IPS DF 4.7 (cell line): ENCODE results near the gene CBLL1.

Experiments used
- DNase-seq: peaks from one replicate; pipeline ENCODE4 v3.0.0-alpha.2; 2013; ENCODE audit warnings: low spot score; ENCODE audit errors: extremely low read depth

CBLL1 gene

DNA sequence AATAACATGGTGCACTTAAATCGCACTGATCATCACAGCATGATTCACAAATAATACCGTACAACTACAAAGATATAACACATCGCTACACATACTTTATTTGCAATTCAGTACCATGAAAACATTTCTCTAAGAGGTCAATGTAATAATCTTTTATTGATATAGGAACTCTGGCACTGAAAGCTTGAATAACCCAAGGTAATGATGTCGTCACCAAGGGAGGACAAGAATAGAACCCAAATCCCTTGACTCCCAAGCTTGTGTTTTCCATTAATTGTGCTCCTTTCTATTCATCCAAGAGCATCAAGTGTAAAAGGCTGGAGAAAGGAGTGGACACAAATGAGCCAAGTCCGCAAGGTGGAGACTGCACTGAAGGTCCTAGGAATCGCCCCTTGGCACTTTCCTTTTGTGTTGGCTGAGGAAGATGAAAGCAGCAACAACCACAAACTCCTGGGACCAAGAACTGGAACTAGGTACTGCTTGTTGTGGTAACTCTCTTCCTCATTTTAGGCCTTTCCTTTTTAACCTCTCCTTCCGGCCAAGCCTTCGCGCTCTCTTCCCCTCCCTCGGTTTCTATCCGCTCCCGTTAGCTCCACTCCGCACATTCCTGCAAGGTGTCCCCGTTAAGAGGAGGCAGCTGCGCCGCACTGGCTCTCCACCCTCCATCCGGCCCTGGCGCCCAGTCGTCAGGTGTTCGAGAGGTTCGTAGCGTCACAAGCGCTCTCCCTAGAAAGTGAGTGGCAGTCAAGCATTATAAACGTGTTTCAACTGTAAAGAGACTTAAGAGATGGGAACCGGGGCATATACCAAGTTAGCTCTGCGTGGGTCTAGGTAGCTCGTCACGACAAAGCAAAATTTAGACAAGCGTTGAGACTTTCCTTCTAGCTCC lies 1.0 kb upstream of the CBLL1 start:
- no peak for DNase-seq

DNA sequence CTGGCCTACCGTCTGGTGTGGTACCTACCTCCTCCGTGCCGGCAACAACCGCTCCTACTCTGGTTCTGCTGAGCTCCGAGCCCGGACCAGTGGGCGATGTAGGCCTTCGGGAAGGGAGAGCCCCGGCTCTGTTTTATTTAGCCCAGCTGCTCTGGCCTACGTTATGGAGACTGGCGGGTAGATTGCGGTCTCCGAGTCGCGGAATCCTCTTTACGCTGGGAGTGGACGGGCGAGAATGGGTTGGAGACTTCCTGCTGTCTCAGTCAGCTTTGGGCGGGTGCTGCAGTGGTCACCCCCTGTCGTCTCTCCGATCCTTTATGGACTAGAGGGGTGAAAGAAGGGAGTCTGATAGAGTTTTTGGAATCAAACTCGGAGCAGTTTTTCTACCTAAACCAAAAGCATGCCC lies 406 bp downstream of the CBLL1 start:
- DNase-seq: no peak

DNA sequence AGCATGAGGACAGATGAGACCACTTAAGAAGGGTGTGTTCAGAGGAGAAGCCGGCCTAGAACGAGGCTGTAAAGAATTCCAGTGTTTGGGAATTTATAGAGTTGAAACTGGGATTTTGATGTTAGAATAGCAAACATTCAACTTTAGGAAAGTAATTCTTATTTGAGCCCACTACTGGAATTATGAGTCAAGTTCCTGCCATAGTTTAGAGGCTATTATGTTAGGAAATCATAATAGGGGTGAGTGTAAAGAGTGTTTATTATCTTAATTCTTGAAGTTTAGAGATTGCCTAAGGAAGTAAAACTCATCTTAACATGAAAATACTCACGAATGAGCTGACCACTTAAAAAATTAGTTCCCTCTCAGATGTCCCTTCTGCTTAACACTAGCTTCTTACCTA lies 2.1 kb downstream of the CBLL1 start:
- DNase-seq: no peak

DNA sequence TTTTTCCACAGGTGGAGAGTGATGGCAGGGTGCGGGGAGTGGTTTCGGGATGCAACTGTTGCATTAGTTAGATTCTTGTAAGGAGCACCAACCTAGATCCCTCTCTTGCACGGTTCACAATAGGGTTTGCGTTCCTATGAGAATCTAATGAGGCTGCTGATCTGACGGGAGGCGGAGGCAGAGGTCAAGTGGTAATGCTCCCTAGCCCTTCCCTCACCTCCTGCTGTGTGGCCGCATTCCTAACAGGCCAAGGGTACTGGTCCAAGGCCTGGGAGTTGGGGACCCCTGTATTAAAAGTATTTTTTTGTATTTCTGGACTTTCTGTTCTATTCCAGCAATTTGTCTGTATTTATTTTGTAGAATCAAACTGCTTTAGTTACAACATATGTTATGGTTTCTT lies 7.2 kb downstream of the CBLL1 start:
- DNase-seq: no peak

DNA sequence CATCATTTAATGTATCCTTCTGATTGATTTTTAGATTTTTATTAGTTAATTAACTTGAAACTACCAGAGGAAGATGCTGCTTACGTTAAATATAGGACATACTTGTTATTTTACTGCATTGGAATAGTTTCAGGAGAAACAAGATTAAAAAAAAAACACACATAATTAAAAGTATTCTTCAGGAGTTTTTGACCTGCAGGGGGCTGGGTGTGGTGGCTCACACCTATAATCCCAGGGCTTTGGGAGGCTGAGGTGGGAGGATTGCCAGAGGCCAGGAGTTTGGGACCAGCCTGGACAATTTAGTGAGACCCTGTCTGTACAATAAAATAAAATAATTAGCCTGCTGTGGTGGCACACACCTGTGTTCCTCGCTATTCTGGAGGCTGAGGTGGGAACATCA lies 10.7 kb downstream of the CBLL1 start:
- no peak for DNase-seq

DNA sequence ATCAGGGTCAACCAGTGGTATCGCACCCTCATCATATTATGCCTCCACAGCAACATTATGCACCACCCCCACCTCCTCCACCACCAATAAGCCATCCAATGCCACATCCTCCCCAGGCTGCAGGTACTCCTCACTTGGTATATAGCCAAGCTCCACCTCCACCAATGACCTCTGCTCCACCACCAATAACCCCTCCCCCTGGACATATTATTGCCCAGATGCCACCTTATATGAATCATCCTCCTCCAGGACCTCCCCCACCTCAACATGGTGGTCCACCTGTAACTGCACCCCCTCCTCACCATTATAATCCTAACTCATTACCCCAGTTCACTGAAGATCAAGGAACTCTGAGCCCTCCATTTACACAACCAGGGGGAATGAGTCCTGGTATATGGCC lies 14.7 kb downstream of the CBLL1 start:
- DNase-seq: no peak

DNA sequence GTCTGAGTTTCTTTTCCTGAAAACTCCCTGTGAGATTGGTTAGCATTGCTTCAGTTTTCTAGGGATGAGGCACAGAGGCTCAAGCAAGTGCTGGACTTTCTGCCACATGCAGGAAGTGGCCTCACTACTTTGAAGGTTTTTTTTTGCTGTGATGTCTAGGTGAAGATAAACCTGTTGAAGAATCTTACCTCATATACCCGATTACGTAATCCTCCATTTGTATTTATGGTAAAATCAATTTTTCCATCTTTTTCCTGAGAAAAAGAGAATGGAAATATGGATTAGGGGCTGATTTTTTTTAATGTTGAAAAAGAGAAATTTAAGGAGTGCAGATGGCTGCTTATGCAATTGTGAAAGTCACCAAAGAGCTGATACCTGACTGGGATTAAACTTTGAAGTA lies 23.4 kb downstream of the CBLL1 start:
- DNase-seq: no peak

DNA sequence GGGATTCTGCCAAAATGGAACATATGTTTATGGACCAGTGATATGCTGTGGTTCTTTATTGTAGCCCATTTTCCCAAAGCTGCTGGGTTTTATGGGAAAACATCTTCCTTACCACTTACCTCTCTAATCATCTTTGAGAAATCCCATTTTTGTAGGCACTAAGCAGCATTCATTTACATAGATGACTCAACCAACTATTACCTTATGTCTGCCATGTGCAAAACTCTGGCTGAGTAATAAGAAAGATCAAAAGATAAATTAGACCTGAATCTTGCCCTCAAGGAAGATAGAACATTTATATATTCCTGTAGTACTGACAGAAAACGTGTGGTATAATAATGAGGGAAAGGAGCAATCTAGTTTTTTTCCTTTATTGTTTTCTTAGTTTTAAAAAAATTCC lies 24.3 kb downstream of the CBLL1 start:
- DNase-seq: no peak

DNA sequence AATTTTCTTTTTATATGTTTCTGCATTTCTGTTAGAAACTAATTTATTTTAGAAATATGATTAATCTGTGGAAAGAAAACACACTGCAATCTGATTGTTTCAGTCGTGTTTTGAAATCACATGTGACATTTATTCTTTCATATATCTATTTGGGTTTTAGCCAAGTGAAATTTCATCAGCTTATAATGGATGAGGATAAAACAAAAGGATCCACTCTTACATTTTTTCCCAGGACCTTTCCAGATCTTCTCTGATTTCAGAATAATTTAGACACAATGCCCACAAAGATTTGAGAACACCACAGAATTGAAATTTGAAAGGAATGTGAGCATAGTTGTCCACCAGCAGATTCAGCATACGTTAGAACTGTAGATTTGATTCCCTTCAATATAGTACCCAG lies 29.1 kb downstream of the CBLL1 start:
- no peak for DNase-seq

DNA sequence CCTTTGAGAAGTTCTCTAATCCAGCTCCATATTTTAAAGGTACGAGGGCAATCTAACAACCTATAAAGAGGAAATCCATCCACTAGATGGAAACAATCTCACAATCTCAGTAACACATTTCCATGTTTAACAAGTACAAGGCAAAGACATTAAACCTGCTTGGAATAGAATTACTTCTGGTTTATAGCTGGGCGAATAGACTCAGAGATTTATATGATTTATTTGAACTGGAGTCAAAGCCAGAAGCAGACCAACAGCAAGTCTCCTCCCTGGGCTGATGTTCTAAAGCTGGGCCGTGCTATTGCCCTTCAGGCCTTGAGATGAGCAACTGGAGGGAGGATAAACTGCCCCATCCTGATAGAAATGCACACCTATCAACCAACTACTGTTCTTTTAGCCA lies 33.8 kb downstream of the CBLL1 start:
- no peak for DNase-seq

DNA sequence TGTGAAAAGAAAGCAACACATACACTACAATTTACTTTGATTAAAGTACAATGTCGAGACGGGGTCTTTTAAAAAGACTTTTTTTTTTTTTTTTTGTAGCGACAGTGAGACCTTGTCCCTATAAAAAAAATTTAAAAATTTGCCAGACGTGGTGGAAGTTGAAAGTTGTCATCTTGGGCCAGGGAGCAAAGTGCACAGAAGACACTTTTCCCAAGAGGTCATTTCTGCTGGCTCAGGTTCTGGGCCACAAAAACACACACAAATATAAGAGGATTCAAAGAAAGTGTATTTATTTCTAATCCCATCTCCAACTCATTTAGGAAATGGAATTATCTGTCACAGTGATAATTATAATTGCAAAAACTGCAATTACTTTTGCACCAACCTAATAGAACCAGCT lies 34.3 kb downstream of the CBLL1 start:
- DNase-seq: no peak

DNA sequence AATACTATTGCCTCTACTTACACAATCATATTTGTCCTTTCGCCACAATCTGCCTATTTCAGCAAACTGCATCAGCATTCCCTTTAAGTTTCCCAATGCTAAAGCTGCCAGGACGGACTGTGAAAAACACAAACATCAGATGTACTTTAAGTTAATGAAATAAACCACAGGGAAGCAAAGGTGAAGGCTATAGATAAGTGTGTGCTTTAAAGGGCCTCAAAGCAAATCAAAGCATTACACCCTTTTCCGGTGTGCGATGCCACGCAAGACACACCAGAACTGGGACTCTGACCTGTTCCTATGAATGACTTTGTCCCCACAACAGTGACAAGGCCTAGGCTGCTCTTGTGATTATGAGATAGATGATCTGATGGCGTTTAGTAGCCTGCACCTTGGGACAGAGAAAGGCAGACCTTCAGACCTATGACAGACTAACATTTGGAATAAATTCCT lies 35.7 kb downstream of the CBLL1 start:
- DNase-seq: no peak

DNA sequence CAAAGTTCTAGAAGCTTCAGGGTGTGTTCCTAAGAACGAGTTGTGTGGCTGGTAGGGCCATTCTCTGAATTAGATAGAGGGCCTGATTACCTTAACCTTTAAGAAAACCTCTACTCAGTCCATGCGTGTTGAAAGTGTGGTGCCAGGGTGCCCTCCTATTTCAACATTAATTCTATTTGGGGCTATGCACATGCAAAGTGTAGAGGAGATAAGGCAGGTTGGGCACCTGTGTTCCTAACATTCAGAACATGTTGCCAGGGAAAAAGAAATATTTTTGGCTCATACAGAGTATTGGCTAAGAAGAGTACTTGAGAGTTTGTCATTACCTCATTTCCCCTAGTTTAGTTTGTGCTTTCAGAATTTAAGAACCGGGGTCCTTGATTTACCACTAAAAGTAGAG lies 38.4 kb downstream of the CBLL1 start:
- no peak for DNase-seq

DNA sequence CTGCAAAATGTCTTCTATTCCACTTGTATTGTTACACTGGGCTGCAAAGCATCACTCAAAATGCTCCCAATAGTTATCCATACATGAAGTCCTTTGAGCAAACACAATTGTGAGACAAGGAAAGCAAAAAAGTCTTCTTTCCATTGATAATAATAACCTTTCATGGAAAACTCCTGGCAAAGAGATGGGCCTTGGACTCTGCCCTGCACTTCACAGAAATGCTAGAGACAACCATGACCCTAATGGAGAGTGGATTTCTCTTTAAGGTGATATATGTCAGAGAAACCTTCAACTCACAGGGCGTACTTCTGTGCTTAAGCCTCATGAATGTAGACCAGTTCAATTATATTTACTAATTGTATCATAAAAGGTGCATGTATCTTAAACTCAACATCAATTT lies 39.7 kb downstream of the CBLL1 start:
- DNase-seq: no peak

DNA sequence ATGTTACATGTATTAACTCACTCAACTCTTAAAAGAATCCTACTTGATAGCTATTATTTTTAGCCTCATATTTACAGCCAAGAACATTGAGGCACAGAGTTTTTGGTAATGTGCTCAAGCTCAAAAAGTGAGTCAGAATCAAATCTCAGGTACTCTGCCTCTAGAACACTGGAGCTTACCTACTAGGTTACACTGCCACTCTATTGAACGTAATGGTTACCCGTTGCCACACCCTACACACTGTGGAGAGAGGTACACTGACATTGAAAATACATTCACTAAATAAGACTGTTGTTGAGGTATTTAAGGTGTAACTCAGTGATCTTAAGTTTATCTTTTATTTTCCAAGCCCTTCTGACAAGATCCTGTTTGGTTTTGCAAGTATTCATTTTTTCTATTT lies 41.2 kb downstream of the CBLL1 start:
- DNase-seq: no peak

DNA sequence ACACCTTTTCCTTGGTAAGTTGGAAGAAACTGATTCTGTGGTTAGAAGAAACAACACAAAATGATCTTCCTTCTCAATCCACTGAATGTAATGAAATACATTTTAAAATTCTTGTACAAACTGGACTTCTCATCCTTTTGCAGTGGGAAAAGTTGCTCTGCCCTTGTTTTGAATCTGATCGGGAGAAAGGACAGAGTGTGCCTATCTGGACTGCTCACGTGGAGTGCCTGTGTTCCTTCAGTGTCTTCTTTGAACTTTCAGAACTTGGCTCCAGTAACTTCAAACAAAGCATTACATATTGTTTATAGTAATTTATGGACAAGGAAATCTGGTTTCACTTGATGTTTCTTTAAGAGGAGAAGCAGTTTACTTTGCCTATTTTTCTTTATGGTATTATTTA lies 42.0 kb downstream of the CBLL1 start:
- DNase-seq: no peak

DNA sequence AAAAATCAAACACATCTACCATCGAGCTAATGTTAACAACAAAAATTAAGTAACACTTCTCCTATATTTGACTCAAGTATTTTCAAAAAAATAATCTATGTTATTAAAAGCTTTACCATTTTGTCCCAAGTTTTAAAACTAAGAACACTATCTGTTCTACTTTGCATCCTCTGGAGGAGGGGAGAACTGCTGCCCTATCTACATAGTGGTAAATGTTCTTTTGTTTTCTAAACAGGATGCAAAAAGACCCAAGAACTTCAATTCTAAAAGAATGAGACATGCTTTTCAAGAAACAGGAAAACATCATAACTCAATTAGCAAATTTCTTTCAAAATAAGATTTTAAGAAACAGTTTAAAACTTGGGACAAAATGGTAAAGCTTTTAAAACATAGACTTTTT lies 44.3 kb downstream of the CBLL1 start:
- no peak for DNase-seq

DNA sequence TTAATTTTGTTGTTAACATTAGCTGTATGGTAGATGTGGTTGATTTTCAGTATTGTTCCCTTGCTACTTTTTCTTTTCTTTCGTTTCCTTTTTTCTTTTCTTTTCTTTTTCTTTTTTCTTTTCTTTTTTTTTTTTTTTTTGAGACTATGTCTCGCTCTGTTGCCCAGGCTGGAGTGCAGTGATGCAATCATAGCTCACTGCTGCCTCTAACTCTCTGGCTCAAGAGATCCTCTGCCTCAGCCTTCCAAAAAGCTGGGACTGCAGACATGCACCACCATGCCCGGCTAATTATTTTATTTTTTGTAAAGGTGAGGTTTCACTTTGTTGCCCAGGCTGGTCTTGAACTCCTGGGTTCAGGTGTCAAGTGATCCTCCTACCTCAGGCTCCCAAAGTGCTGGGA lies 44.7 kb downstream of the CBLL1 start:
- no peak for DNase-seq

DNA sequence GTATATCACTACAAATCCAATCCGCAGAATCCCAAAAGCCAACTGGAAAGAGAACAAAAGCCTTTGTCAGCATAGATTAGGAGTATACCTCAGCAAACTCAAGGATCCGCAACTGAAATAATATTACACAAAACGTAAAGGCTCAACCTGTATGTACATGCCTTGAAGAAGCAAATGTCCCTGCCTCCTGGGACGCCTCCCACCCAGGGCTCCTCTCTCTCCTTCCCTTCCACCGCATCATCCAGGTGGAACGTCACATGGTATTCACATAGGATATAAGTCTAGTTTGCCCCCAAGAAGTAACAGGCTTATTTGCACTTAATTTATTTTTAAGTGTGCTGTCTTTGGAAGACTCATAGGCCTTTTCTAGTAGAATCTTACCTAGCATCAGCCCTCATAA lies 45.7 kb downstream of the CBLL1 start:
- DNase-seq: no peak

DNA sequence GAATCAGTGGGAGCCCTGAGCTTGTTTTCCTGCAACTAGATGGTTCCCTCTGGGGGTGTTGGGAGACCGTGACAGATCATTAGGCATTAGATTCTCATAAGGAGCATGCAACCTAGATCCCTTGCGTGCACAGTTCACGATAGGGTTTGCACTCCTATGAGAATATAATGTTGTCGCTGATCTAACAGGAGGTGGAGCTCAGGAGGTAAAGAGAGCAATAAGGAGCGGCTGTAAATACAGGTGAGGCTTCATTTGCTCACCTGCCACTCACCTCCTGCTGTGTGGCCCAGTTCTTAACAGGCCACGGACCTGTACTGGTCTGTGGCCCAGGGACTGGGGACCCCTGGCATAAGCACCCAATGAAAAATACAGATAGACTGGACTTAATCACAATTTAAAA lies 48.4 kb downstream of the CBLL1 start:
- no peak for DNase-seq

DNA sequence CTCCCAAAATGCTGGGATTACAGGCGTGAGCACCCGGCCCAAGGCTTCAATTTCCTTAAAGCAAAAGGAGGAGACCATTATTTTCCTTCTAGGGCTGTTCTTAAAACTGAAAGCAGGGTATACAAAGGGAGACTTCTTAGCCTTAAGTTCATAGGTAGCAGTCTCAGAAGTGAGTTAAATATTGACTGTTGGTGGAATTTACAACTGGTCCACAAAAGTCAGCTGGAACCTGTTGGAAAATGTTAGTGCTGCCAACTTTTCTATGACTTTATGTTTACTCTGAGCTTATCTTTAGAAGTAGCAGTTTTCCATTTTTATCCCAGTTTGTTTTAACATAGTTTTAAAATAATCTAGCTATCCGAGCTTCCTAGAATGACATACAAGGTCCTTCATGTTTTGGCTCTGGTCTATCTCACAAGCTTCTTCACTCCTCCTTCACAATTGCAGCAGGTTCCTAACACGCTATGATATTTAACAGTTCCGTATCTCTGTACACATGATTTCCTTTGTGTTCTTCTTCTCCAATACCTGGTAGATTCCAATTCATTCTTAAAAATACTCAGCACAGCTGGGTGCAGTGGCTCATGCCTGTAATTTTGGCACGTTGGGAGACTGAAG lies 55.8 kb downstream of the CBLL1 start:
- no peak for DNase-seq

DNA sequence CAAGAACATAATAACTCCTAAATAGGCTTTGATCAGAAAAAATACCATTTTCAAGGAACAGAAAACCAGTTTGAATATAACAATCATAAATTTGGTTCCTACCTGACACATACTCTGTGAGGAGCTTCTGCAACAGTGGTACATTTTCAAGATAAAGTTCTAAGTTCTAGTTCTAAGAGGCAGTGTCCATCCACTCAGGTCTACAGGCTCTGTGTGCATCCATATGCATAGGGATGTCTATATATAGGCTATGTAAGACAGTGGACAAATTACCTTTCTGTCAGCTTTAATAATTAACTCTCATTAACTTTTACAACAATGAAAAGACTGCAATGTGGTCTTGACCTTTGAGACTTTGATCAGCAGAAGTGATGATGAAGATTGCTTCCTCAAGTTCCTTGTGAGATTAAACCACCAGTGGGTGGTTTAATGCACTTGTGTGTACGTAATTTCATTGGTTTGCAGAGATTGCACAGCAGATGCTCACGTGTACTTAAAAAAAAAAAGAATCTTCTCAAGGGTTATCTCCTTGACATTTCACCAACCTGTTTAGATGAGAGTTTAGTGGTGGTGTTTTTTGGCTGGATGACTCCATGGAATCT lies 59.2 kb downstream of the CBLL1 start, which contains the start of gene SLC26A3:
Gene SLC26A3 (minus strand): TSS at position 215 of the 602 bp plus-strand sequence. CDS start 8,714 bp downstream, outside the sequence.
- no peak for DNase-seq

DNA sequence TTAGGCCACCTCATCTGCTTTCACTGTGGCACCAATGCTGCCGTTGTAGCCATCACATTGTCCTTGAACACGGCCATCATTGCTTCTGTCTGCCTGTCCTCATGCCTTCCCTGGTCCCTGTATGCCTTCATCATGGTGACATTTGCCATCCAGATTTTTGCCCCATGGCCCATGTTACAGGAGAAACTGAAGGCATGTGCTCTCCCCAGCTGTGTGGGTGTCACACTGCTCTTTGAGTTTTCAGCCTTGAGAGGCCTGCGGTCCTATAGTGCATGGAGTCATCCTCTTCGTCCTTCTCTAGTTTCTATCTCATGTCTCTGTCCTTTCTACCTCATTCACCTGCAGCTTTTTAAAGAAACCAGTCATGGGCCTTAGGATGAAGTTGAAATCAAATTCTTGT lies 65.2 kb downstream of the CBLL1 start:
- no peak for DNase-seq
